Activated CD8-positive, alpha-beta T cell treated with anti-CD3 and anti-CD28 coated beads, Interleukin-2, amount 10 ng/mL, durations not matched to agents 7 days and 5 days (primary cell): ENCODE measurements around the gene MALRD1. TPM values are rescaled to one million over a fixed set of nuclear protein-coding genes. Genes with fewer than 3 reads are reported as not detected.

Experiments used
- ATAC-seq: fragments of 150-1000 bp; cut with Tn5 transposase; one replicate; pipeline ENCODE4 v1.10.0; 2021; ENCODE audit warnings: moderate library complexity
- CTCF ChIA-PET: fragments of 350-600 bp; sonication (Branson Sonifier 250); formaldehyde crosslinking; loops from one replicate; lab custom pipeline; 2021; ENCODE audit warnings: antibody characterized with exemption; lab: Charles Lee
- POLR2A ChIA-PET: fragments of 350-600 bp; sonication (Branson Sonifier 250); formaldehyde crosslinking; loops from one replicate; lab custom pipeline; 2021; ENCODE audit warnings: antibody characterized with exemption; lab: Charles Lee
- DNase-seq: peaks from one replicate; pipeline ENCODE4 v3.0.0-alpha.2; 2020
- H3K27ac Mint-ChIP-seq: one replicate; pipeline ENCODE4 v1.8.0; 2021; ENCODE audit warnings: mild to moderate bottlenecking, mixed read lengths
- H3K27me3 Mint-ChIP-seq: one replicate; pipeline ENCODE4 v1.8.0; 2021; ENCODE audit warnings: low read depth, mixed read lengths
- H3K36me3 Mint-ChIP-seq: one replicate; pipeline ENCODE4 v1.8.0; 2021; ENCODE audit warnings: low read depth, mixed read lengths
- H3K4me1 Mint-ChIP-seq: one replicate; pipeline ENCODE4 v1.8.0; 2021; ENCODE audit warnings: low read depth, mixed read lengths
- H3K4me3 Mint-ChIP-seq: one replicate; pipeline ENCODE4 v1.8.0; 2021; ENCODE audit warnings: mild to moderate bottlenecking, mixed read lengths
- H3K9me3 Mint-ChIP-seq: one replicate; pipeline ENCODE4 v1.8.0; 2022; ENCODE audit warnings: mixed read lengths; ENCODE audit not compliant: insufficient read depth
- total RNA-seq, 2 experiments: library from RNA; stranded (reverse); gene quantifications; one replicate each; pipeline ENCODE4 v1.2.3, GENCODE V29; 2021

MALRD1 gene
- total RNA-seq, 2 experiments from 2014 or later, result not detected

- no peak overlapping the region for H3K4me3 Mint-ChIP-seq
- H3K4me1 Mint-ChIP-seq, result no peaks in the 10 kb centered on the region
- CTCF ChIA-PET, result no interaction called here
- H3K36me3 Mint-ChIP-seq, result no peaks in the 10 kb centered on the region
- no peak for DNase-seq
- no peaks in the 10 kb centered on the region for H3K27me3 Mint-ChIP-seq
- H3K27ac Mint-ChIP-seq, result no peak overlapping the region
- POLR2A ChIA-PET, result no interaction called here
- peaks cover 6% of the 10 kb centered on the region for H3K9me3 Mint-ChIP-seq
- no peak for ATAC-seq
Observed at GRCh38 chr10:19117438-19117837, 68.8 kb downstream of the MALRD1 start.

- DNase-seq (no peak), ATAC-seq (no peak)
- H3K4me3 Mint-ChIP-seq, result no peak overlapping the region
- no peaks in the 10 kb centered on the region for H3K27me3 Mint-ChIP-seq
- H3K27ac Mint-ChIP-seq, result no peak overlapping the region
- H3K4me1 Mint-ChIP-seq, result no peaks in the 10 kb centered on the region
- H3K9me3 Mint-ChIP-seq, result peaks cover 6% of the 10 kb centered on the region
- ChIA-PET POLR2A (no interaction called here), CTCF (no interaction called here)
- H3K36me3 Mint-ChIP-seq, result no peaks in the 10 kb centered on the region
Observed at GRCh38 chr10:19119191-19119590, 70.6 kb downstream of the MALRD1 start.

DNA sequence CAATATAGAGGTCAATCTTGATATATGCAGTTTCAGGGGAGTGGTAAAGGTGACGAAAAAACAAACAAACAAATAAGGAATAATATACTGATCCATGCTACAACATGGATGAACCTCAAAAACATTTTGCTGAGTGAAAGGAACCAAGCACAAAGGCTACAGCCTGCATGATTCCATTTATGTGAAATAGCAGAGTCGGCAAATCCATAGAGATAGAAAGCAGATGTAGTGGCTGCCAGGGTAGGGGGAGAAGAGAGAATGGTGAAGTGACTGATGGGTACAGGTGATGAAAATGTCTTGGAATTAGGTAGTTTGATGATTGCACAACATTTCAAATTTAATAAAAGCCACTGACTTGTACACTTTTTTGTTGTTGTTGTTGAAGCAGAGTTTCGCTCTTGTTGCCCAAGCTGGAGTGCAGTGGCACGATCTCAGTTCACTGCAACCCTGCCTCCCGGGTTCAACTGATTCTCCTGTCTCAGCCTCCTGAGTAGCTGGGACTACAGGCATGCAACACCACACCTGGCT, 71.8 kb downstream of the MALRD1 start:
- Mint-ChIP-seq H3K9me3 (peaks cover 10% of the 10 kb centered on the region), H3K4me3 (no peak overlapping the region), H3K27ac (no peak overlapping the region), H3K4me1 (no peaks in the 10 kb centered on the region), H3K36me3 (no peaks in the 10 kb centered on the region), H3K27me3 (no peaks in the 10 kb centered on the region)
- no peak for DNase-seq
- CTCF ChIA-PET, result no interaction called here
- POLR2A ChIA-PET, result no interaction called here
- no peak for ATAC-seq

- DNase-seq (no peak), ATAC-seq (no peak)
- no peaks in the 10 kb centered on the region for H3K4me1 Mint-ChIP-seq
- H3K27ac Mint-ChIP-seq, result no peak overlapping the region
- CTCF ChIA-PET, result no interaction called here
- POLR2A ChIA-PET, result no interaction called here
- H3K4me3 Mint-ChIP-seq, result no peak overlapping the region
- H3K9me3 Mint-ChIP-seq, result no peaks in the 10 kb centered on the region
- no peaks in the 10 kb centered on the region for H3K36me3 Mint-ChIP-seq
- H3K27me3 Mint-ChIP-seq, result no peaks in the 10 kb centered on the region
Observed at GRCh38 chr10:19133992-19134391, 85.4 kb downstream of the MALRD1 start.

DNA sequence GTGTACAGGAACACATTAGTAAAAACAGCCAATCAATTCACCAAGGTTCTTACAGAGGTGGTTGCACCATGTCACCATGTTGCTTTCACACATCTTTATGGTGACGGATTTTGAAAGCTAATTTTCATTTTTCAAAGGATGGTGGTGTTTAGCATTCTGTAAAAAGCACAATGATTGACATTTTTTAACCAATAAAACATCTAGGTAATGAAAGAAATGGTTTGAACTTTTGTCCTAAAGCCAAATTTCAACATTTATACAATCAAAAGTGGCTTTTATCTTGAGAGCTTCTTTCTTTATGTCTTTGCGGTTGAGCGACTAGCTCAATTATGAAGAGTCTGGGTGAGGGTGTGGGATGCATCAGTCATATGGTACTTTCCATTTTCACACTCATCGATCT, 94.4 kb downstream of the MALRD1 start:
- ChIA-PET CTCF (no interaction called here), POLR2A (interaction anchor here (0.6 kb wide), 1 partner anchor 648 kb away, joined by 4 read pairs; no protein-coding TSS in a partner anchor)
- H3K36me3 Mint-ChIP-seq, result no peaks in the 10 kb centered on the region
- no peaks in the 10 kb centered on the region for H3K4me1 Mint-ChIP-seq
- H3K27me3 Mint-ChIP-seq, result no peaks in the 10 kb centered on the region
- no peak overlapping the region for H3K27ac Mint-ChIP-seq
- H3K4me3 Mint-ChIP-seq, result no peak overlapping the region
- DNase-seq, result no peak
- no peak for ATAC-seq
- H3K9me3 Mint-ChIP-seq, result peaks cover 6% of the 10 kb centered on the region

- H3K27ac Mint-ChIP-seq, result no peak overlapping the region
- ATAC-seq, result no peak
- no peaks in the 10 kb centered on the region for H3K4me1 Mint-ChIP-seq
- H3K27me3 Mint-ChIP-seq, result no peaks in the 10 kb centered on the region
- no peak overlapping the region for H3K4me3 Mint-ChIP-seq
- ChIA-PET POLR2A (no interaction called here), CTCF (no interaction called here)
- no peak for DNase-seq
- peaks cover 6% of the 10 kb centered on the region for H3K9me3 Mint-ChIP-seq
- no peaks in the 10 kb centered on the region for H3K36me3 Mint-ChIP-seq
Observed at GRCh38 chr10:19144206-19144605, 95.6 kb downstream of the MALRD1 start.

DNA sequence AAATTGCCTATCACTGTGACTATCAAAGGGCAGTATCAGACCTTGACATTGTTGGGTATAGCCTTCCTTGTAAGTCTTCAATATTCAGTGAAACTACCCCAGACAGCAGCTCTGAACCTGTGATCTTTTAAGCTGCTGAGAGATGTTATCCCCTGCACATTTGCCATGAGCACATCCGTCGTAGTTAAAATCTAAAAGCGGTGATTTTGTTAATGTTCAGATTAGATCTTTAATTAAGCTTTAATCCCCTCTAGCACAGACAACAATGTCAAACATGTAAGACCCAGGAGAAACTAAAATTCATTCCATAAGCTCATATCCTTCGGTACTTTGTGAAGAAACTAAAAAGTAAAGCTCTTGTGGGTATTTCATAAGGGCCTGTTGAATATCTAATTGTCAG, 105.8 kb downstream of the MALRD1 start:
- no peak overlapping the region for H3K27ac Mint-ChIP-seq
- no peaks in the 10 kb centered on the region for H3K27me3 Mint-ChIP-seq
- DNase-seq (no peak), ATAC-seq (no peak)
- no peaks in the 10 kb centered on the region for H3K4me1 Mint-ChIP-seq
- CTCF ChIA-PET, result no interaction called here
- POLR2A ChIA-PET, result no interaction called here
- no peak overlapping the region for H3K4me3 Mint-ChIP-seq
- no peaks in the 10 kb centered on the region for H3K36me3 Mint-ChIP-seq
- peaks cover 7% of the 10 kb centered on the region for H3K9me3 Mint-ChIP-seq

DNA sequence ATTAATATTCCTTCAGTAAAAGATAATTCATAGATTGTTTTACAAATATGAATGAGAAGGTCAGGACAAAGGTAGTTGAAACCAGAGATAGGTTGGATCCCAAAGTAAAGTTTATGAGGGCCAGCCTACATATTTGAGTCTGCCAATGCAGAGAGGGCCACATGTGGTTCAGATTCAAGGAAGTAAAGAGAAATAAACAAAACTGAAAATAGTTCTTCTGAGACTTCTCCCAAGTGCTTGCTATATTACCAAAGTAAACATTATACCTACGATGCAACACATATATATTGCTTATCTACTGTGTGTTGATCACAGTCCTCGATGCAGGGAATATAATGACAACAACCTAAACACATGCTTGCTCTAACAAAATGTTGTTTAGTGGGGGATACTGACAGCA, 109.8 kb downstream of the MALRD1 start:
- H3K4me3 Mint-ChIP-seq, result no peak overlapping the region
- CTCF ChIA-PET, result no interaction called here
- no peaks in the 10 kb centered on the region for H3K36me3 Mint-ChIP-seq
- H3K27me3 Mint-ChIP-seq, result no peaks in the 10 kb centered on the region
- DNase-seq, result no peak
- no peak overlapping the region for H3K27ac Mint-ChIP-seq
- ATAC-seq, result no peak
- H3K9me3 Mint-ChIP-seq, result peaks cover 14% of the 10 kb centered on the region
- POLR2A ChIA-PET, result no interaction called here
- no peaks in the 10 kb centered on the region for H3K4me1 Mint-ChIP-seq

- POLR2A ChIA-PET, result no interaction called here
- Mint-ChIP-seq H3K36me3 (no peaks in the 10 kb centered on the region), H3K9me3 (peaks cover 14% of the 10 kb centered on the region), H3K4me3 (no peak overlapping the region), H3K27me3 (no peaks in the 10 kb centered on the region), H3K27ac (no peak overlapping the region), H3K4me1 (no peaks in the 10 kb centered on the region)
- ATAC-seq (no peak), DNase-seq (no peak)
- CTCF ChIA-PET, result no interaction called here
Observed at GRCh38 chr10:19158870-19159269, 110.3 kb downstream of the MALRD1 start.

GRCh38 chr10:19164461-19164860, 115.9 kb downstream of the MALRD1 start:
- no peak for DNase-seq
- CTCF ChIA-PET, result no interaction called here
- Mint-ChIP-seq H3K4me1 (no peaks in the 10 kb centered on the region), H3K27me3 (no peaks in the 10 kb centered on the region), H3K9me3 (peaks cover 17% of the 10 kb centered on the region), H3K27ac (no peak overlapping the region), H3K36me3 (no peaks in the 10 kb centered on the region), H3K4me3 (no peak overlapping the region)
- POLR2A ChIA-PET, result no interaction called here
- no peak for ATAC-seq

DNA sequence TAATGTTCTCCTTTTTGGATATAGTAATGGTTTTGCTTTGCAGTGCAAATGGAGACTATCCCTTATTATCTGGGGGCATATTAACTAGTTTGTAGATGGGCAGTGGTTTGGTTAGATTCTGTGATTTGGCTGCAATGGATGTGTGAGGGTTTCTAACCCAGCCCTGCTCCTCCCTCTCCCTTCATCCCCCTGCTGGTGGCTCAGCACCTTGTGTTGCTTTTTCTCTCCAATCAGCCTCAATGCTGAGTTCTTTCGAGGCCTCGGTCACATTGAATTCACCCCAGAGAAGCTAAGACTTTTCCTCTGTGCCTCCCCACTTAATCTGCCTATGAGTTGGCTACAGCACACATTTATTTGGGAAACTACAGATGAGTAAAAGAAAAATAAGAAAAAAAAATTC, 120.0 kb downstream of the MALRD1 start:
- no peaks in the 10 kb centered on the region for H3K4me1 Mint-ChIP-seq
- CTCF ChIA-PET, result no interaction called here
- no peak for ATAC-seq

GRCh38 chr10:19169041-19169440, 120.4 kb downstream of the MALRD1 start:
- no peak for ATAC-seq
- Mint-ChIP-seq H3K27me3 (no peaks in the 10 kb centered on the region), H3K36me3 (no peaks in the 10 kb centered on the region), H3K4me3 (no peak overlapping the region), H3K27ac (no peak overlapping the region), H3K4me1 (no peaks in the 10 kb centered on the region), H3K9me3 (peaks cover 11% of the 10 kb centered on the region)
- no peak for DNase-seq
- ChIA-PET POLR2A (no interaction called here), CTCF (no interaction called here)

More for the DNA sequence above, 120.0 kb downstream of the MALRD1 start:
- Mint-ChIP-seq H3K27ac (no peak overlapping the region), H3K4me3 (no peak overlapping the region), H3K36me3 (no peaks in the 10 kb centered on the region), H3K27me3 (no peaks in the 10 kb centered on the region), H3K9me3 (peaks cover 11% of the 10 kb centered on the region)
- POLR2A ChIA-PET, result no interaction called here
- no peak for DNase-seq

GRCh38 chr10:19169684-19170083, 121.1 kb downstream of the MALRD1 start:
- Mint-ChIP-seq H3K4me3 (no peak overlapping the region), H3K27ac (no peak overlapping the region), H3K36me3 (no peaks in the 10 kb centered on the region), H3K27me3 (no peaks in the 10 kb centered on the region), H3K9me3 (peaks cover 11% of the 10 kb centered on the region), H3K4me1 (no peaks in the 10 kb centered on the region)
- ChIA-PET CTCF (no interaction called here), POLR2A (interaction anchor here (0.6 kb wide), 1 partner anchor 12 kb away, joined by 3 read pairs; no protein-coding TSS in a partner anchor)
- ATAC-seq, result no peak
- DNase-seq, result no peak
